HG03442 (cell line): ENCODE measurements around the gene OPRM1.
"Not testable (repeated sequence)": the region's sequence is repeated elsewhere in the genome, so short reads cannot be mapped to it uniquely, and the experiment has no call there.

Experiments
- ATAC-seq: cut with Tn5 transposase; IDR thresholded peaks from one replicate; pipeline ENCODE4 v1.9.1; 2021; ENCODE audit warnings: mild to moderate bottlenecking, moderate library complexity; ENCODE audit not compliant: unreplicated experiment

Gene OPRM1

DNA sequence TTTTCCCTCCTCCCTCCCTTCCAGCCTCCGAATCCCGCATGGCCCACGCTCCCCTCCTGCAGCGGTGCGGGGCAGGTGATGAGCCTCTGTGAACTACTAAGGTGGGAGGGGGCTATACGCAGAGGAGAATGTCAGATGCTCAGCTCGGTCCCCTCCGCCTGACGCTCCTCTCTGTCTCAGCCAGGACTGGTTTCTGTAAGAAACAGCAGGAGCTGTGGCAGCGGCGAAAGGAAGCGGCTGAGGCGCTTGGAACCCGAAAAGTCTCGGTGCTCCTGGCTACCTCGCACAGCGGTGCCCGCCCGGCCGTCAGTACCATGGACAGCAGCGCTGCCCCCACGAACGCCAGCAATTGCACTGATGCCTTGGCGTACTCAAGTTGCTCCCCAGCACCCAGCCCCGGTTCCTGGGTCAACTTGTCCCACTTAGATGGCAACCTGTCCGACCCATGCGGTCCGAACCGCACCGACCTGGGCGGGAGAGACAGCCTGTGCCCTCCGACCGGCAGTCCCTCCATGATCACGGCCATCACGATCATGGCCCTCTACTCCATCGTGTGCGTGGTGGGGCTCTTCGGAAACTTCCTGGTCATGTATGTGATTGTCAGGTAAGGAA is at the start of gene OPRM1:
TSS of gene OPRM1 (plus strand) at position 10 of the 612 bp plus-strand sequence. CDS start at position 315, 305 bp downstream.
- no peak for ATAC-seq

DNA sequence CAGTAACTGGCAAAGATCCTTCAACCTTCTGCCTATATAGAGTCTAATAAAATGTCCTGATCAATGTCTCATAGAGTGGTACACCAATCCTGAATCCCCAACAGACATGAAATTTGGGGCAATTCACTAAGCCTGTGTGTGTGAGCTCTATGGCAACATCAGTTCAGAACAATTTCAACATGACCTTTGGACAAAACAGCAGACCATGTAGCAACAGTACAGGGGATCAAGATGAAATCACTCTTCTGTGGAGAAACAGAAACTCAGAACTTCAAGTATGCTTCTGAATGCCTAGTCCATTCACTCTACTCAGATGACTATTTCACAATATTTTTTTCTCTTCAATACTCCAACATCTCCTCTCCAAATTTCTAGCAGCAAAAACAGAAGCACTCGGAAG is 49.1 kb upstream of the OPRM1 start:
- no peak for ATAC-seq

DNA sequence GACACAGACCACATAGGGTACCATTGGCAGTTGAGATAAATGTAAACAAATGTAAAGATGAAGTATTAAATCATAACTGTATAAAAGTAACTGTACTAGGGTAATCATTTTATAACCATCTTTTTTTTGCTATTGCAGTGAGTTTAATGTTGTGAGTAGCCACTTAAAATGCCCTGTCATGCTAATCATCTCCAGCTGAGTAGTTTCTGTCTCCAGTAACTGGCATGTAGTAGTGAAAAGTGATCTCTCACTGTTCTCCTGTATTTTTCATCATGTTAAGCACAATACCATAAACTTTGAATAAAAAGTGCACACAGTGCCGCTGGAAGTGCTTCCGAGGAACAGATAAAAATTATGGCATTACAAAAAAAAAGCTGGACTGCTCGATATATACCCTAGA is 45.0 kb upstream of the OPRM1 start:
- no peak for ATAC-seq

DNA sequence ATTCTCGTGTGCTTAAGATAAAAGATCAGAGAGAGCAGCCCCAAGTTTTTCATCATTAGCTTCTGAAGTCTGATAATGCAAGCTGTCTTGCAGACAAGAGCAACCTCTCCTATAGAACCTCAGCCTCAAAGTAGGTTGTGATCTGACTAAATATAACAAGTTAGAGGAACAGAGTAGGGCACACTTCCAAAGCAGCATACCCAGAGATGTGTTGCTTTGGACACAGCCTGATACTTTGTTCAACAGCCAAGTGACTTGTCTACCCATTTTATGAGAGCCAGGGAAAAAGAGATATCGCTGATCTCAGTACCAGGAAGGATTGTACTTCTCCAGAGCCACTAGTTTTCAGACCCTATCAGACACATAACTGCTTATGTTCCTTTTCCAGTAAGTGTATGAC is 44.2 kb upstream of the OPRM1 start:
- ATAC-seq = no peak

DNA sequence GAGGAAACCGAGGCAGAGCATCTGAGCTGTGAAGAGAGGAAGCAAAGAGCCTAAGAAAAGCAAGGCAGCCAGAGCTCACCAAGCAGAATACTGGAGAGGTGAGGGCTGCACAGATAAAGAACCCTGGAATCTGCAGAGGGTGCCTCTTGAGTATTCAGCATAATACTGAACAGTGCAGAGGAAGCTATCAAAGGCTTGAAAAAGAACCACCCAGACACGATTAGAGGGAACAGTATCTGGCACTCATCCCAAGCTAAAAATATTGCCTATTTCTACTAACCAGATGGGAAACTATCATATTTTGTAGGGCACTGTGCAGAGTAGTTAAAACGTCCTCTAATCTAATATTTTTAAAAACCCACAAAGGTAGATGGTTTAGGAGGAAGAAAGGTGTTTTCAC is 41.8 kb upstream of the OPRM1 start:
- no peak for ATAC-seq

DNA sequence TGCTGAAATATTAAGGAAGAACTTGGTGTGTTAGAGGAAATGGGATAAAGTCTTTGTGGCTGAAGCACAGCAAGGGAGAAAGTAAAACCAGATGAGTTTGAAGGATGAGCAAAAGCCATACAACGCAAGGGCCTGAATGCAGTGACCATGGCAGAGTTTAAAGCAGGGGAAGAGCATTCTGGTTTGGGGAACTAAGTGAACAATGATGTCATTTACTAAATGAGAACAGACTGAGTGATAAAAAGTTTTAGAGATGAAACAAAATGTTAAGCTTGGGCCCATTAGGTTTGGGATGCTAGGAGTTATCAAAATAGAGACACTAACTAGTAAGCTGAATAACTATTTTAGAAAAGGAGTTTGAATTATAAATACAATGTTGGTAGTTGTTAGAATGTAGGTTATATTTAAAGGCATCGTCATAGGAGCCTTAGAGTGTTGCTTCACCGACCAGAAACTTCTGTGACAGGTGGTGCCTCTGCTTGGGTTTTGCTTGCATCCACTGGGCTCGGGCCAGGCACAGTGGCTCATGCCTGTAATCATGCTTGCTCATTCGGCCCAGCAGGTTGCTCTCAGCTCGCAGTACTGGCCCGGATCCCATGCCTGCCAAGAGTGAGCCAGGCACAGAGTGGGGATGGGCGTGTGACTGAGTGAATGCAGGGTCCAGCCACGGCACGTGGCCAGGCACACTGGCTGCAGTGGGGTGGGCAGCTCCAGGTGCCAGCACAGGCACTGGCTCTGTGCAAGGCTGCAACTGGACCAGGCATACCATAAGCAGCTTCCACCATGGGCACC is 37.4 kb upstream of the OPRM1 start:
- ATAC-seq = no peak

DNA sequence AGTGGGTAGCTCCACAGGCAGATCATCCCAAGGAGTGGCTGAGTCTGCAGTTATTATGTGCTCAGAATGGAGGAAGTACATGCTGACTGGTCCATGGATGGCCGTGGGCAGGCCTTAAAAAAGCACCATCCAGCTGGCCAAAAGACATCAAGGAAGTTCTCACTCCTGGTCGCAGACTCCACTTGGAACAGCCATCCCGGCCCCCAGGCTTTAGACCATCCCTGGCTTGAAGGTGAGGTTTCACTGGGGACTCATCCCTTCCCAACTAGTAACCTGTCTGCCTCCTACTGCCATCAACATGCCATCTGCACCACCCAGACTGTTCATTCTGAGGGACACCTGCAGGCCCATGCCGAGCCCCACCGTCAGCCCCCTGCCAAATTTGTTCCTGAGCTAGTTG is 36.1 kb upstream of the OPRM1 start:
- ATAC-seq = no peak

DNA sequence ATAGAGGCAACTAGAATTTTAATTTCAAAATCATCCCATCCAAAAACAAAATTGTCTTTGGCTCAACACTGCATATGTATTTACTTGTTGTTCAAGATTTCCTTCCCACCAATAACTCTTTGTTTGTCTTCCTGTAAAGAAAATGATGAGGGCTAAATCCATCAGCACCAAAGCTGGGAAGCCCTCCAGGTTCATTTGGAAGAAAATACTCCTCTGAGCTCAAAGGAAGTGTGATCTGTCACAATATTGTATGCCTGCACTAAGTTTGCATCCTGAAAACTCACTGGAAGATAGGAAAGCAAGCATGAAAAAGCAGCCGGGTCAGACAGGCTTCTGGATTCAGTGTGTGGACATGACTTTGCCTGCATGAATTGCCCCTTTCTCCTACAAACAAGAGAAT is 28.7 kb upstream of the OPRM1 start:
- no peak for ATAC-seq

DNA sequence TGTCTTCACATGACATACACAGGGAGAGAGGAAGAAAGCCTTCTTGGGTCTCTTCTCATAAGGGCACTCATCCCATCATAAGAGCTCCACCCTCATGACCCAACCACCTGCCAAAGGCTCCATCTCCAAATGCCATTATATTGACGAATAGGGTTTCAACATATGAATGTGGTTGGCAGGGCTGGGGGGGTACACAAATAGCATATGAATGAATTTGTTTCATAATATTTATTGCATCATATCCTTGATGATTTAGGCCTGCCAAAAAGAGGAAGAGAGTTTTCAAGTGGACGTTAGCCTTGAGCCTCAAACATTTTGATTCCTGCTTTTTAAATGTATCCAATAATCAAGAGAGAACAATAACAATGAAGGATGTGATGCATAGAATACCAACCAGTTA is 26.2 kb upstream of the OPRM1 start:
- no peak for ATAC-seq

DNA sequence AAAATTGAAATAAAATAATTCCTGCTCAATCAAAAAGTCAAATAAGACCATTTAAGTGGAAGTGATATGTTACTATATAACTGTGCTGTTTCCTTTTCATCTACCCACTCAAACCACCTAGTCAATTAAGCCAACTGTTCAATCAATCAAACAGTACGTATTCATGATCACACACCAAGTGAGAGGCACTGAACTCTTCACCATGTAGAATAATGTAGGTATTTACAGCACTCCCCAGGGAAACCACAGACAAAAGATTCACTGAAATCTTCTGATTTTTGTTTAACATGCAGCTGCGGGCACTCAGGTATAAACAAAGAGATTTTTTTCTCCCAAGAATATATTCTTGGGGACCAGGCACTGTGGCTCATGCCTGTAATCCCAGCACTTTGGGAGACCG is 21.3 kb upstream of the OPRM1 start:
- ATAC-seq = no peak

DNA sequence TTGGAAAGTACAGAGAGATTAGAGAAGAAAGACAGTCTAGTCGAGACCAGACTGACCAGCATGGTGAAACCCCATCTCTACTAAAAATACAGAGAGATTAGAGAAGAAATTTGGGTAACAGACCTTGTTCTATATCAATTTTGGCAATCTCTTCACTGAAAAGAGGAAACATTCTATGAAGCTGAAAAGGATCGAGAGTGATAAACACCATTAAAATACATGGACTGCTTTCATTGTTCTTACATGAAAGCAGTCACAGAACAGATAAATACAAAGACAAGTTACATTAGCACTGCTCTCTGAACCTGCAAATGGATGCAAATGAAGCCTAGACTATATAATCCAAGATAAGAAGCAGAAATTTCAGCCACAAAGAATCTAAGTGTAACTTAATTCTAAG is 8.4 kb upstream of the OPRM1 start:
- no peak for ATAC-seq

DNA sequence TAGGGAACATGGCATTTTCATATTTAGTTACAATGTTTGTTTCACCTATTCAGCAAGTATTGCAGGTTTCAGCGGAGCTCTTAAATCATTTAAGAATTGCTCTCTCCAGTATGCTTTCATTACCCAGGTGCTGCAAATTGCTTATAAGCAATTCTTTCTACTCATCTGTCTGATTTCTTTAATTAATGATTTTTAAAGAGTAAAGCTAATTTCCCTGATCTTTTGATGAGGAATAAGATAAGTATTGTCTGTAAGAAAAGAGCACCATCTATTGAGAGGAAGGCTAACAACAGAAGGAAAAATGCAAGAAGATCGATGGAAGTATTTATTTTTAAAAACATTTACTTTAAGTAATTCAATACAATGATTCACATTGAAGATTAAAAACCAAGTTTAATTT is 2.0 kb downstream of the OPRM1 start:
- no peak for ATAC-seq

DNA sequence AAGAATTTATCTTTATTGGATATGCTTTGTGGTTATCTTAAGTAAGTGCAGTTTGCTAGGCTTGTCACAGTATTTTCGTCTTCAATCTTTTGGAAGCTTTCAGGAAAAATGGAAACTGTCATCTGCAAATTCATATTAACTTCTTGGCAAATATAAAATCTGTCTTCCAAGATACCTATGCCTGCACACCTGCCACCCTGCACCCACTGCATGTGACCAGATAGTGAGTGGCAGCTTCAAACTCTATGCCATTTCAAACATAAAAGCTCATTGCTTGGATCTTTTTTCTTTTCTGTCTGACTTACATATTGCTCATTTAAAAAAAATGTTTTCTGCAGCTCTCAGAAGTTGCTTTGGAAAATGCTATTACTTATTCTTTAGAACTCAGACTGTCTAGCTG is 14.1 kb downstream of the OPRM1 start:
- no peak for ATAC-seq

DNA sequence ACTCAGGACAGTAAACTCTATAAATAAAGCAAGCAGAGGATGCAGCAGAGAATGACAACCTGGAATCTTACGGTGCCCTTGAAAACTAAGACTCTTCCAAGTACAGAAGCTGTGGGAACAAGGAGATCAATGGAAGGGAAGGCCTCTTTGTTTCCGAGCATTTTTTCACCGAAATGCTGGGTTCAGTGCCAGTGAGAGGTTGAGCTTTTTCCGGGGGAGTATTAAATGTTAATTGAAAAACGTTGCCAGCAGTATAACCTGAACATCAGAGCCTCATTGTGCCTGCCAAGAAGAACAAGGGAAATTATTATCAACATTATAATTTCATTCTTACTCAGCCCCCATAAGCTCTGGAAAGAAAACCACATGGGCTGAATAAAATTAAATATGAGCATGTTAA is 17.5 kb downstream of the OPRM1 start:
- ATAC-seq = no peak

DNA sequence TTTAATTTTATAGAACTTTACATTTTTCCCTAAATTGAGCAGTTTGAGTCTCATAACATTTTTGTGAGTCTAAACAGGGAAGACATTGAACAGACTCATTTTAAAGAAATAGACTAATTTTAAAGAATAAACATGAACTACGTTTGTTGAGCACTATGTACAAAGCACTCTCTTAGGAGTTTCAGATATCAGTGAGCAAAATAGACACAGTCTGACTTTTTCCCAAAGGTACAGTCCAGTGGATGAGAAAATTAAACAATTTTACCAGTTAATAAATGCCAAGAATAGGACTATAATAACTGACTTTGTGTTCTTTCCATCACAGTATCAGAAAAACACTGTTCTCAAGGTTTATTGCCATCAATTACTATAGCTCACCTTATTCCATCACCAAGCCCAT is 18.1 kb downstream of the OPRM1 start:
- ATAC-seq = no peak

DNA sequence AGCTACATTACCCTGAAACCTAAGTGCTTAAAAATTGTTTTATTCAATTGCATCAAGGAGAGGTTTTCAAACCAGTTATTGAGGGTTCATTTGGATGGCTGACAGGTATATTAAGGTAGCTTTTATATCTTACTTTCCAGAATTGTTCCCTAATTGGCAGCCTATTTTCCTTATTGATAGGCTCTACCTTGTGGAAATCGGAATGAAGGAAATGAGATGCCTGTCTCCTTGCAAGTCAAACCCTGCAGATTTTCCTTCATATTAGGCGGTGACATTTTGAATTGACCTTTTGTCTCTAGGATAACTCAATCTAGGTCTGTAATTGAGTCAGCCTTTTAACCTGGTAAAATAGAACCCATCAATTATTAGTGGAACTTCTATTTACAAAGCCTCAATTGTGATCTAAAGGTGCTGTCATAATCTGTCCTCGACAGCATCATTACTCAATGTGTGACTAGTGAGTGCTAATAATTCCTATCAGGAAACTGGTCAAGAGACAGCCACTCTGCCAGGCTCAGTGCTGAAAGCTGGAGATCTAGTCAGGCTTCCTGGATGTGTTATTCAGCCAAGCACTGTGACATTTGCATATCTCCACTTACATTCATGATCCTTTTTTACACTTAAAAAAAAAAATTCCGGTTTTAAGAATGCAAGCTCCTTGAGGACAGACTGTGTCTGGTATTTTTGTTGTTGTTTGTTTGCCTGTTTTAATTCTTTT is 20.1 kb downstream of the OPRM1 start:
- no peak for ATAC-seq

DNA sequence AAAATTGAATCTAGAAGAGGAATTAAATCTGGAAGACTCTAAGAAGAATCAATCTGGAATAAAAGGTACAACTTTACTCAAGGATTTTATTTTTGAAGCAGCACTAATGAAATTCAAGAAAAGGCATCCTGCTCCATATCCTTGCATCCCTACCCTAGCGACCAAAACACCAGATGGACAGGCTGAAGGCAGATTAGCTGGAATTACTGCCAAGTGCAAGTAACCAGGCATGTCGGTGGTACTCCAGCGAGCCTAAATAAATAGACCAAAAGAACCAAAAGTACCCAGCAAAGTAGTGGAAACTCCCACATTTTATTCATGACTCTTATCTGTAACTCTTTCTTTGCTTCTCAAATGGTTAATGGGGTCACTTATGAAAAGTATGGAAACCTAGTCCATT is 21.0 kb downstream of the OPRM1 start:
- no peak for ATAC-seq

DNA sequence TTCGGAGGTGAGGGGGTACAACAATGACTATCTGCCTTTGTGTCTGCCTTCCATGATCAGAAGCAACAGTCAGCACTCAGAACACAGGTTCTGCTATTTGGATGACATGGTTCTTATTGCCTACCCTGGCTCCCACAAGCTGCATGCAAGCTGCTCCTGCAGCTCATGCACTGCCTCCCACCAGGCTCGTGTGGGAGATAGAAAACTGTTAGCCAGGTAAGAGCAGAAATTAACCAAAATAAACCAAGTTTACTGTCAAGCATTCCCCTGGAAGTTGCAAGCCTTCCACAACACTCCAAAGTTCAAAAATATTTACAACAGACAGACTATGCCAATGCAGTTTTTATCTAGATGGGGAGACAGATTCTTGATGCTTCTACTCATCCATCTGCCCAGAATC is 31.0 kb downstream of the OPRM1 start:
- ATAC-seq = no peak

DNA sequence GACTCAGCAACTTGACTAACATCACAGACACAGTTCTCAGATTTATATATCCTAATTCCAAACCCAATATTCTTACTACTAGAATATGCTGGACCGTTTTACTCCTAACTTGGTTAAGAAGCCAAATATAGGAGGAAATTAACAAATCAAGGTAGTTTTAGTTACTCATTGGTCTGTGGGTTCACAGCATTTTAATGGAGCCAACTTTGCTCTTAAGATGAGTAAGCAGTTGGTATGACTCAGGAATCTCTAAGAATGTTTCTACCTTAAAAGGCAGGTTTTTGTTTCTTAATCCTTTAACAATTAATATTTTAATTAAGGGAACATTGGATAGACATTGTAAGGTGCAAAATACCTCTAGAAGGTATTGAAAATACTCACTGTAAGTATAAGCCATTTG is 31.6 kb downstream of the OPRM1 start:
- ATAC-seq = no peak

DNA sequence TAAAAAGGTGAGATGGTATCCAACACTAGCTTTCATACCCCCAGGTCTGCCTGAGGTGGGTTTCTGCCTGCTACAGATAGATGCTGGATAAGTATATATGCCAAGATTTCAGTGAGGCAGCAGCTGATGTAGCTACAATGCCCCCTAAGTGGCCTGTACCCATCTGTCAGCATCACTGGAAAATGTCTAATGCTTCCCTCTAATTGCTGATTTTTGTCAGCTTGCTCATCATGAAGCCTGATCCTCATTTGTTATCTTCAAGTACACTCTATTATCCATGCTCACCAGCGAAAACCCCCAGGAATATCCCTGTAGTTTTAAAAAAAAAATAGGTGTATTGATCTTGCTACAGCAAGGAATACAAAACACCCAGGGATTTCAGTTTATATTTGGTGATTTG is 32.2 kb downstream of the OPRM1 start:
- ATAC-seq = no peak

DNA sequence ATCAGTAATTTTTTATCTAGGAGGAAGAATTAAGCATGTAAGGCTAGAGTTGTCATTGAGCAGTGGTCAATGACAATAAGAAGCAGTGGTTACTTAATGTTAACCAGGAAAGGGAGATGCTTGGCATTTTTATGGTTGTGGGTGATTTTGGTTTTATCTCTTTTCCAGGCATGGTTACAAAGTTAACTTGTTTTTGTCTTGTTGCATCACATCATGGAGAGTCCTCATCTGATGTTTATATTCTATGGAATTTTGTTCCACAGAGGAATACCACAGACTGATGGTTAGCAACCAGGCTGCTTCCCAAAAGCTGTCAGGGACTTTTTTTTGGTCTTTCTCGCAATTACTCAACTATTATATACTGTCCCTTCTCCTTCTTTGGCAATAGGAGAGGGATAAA is 32.7 kb downstream of the OPRM1 start:
- ATAC-seq = no peak

DNA sequence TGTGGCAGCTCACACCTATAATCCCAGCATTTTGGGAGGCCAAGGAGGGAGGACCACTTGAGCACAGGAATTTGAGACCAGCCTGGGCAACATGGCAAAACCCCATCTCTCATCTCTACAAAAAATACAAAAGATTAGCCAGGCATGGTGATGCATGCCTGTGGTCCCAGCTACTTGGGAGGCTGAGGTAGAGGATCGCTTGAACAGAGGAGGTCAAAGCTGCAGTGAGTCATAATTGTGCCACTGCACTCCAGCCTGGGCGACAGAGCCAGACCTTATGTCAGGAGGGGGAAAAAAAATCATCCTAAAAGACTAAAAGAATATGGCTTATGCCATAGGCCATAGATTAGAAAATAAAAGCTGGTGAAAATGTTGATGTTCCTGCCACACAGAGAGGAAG is 39.6 kb downstream of the OPRM1 start:
- ATAC-seq = not testable (repeated sequence)
